IMR-90 (cell line): ENCODE results near the gene TNFRSF18. TPM values are rescaled to one million over a fixed set of nuclear protein-coding genes. Genes with fewer than 3 reads are reported as not detected.

ENCODE experiments used
- ATAC-seq: fragments of 200-7000 bp; cut with Tn5 transposase; 2 replicates; pipeline ENCODE4 v1.9.1; 2020; ENCODE audit warnings: low read depth, mild to moderate bottlenecking, moderate library complexity
- BruUV-seq: library from RNA; stranded (reverse); fragments of 400-500 nt; replicated peaks from 2 replicates; lab custom pipeline; 2021; lab: Mats Ljungman, UMichigan
- CTCF ChIA-PET: fragments of 300-600 bp; formaldehyde crosslinking; extraction: SDS; loops from one replicate; lab custom pipeline; 2021; ENCODE audit warnings: antibody characterized with exemption; lab: Yijun Ruan, JAX
- POLR2A ChIA-PET: fragments of 300-600 bp; sonication (Branson Sonifier 250); formaldehyde crosslinking; loops from one replicate; lab custom pipeline; 2022; ENCODE audit warnings: antibody characterized with exemption; ENCODE audit not compliant: unreplicated experiment; lab: Charles Lee
- DNase-seq: peaks from one replicate; pipeline ENCODE4 v3.0.0; 2013
- H2AFZ ChIP-seq: replicated peaks from 2 replicates; pipeline ENCODE3; 2013; ENCODE audit warnings: low read length, mild to moderate bottlenecking; ENCODE audit not compliant: poor library complexity
- H2AK5ac ChIP-seq: 2 replicates; pipeline ENCODE4 v1.6.1; 2013; ENCODE audit warnings: low read depth, low read length, inconsistent platforms
- H2AK9ac ChIP-seq: replicated peaks from 2 replicates; pipeline ENCODE3; 2013; ENCODE audit warnings: mild to moderate bottlenecking, low read depth, low read length, moderate library complexity; ENCODE audit not compliant: poor library complexity
- H2BK120ac ChIP-seq: 2 replicates; pipeline ENCODE4 v1.6.1; 2013; ENCODE audit warnings: low read depth, low read length, inconsistent platforms
- H2BK15ac ChIP-seq: 3 replicates; pipeline ENCODE4 v1.6.1; 2013; ENCODE audit warnings: low read depth, low read length, inconsistent platforms
- H2BK20ac ChIP-seq: 2 replicates; pipeline ENCODE4 v1.6.1; 2013; ENCODE audit warnings: low read depth, mild to moderate bottlenecking, inconsistent platforms, low read length, moderate library complexity
- H2BK5ac ChIP-seq: 2 replicates; pipeline ENCODE4 v1.6.1; 2013; ENCODE audit warnings: mild to moderate bottlenecking, low read depth, low read length, inconsistent platforms; ENCODE audit not compliant: poor library complexity, severe bottlenecking
- H3K14ac ChIP-seq: replicated peaks from 2 replicates; pipeline ENCODE4 v1.6.1; 2013; ENCODE audit warnings: low read depth, low read length, inconsistent platforms
- H3K18ac ChIP-seq: 2 replicates; pipeline ENCODE4 v1.6.1; 2013; ENCODE audit warnings: low read depth, low read length, control low read depth
- H3K23ac ChIP-seq: 2 replicates; pipeline ENCODE4 v1.6.1; 2013; ENCODE audit warnings: low read depth, low read length, inconsistent platforms
- H3K27ac ChIP-seq: 2 replicates; pipeline ENCODE4 v1.5.1; 2013; ENCODE audit warnings: mild to moderate bottlenecking, control low read depth, low read length; ENCODE audit not compliant: insufficient read depth
- H3K27me3 ChIP-seq: 2 replicates; pipeline ENCODE4 v1.6.1; 2013; ENCODE audit warnings: low read length; ENCODE audit not compliant: control insufficient read depth, insufficient read depth
- H3K36me3 ChIP-seq: 2 replicates; pipeline ENCODE4 v1.6.1; 2013; ENCODE audit warnings: low read length, mixed read lengths; ENCODE audit not compliant: control insufficient read depth, insufficient read depth
- H3K4ac ChIP-seq: 2 replicates; pipeline ENCODE4 v1.6.1; 2013; ENCODE audit warnings: low read depth, low read length, inconsistent platforms
- H3K4me1 ChIP-seq: 2 replicates; pipeline ENCODE4 v1.6.1; 2013; ENCODE audit warnings: low read length, mixed read lengths; ENCODE audit not compliant: control insufficient read depth, insufficient read depth
- H3K4me2 ChIP-seq: 2 replicates; pipeline ENCODE4 v1.6.1; 2013; ENCODE audit warnings: low read depth, mild to moderate bottlenecking, control low read depth, low read length, moderate library complexity
- H3K4me3 ChIP-seq: 2 replicates; pipeline ENCODE4 v1.5.1; 2013; ENCODE audit warnings: low read depth, mild to moderate bottlenecking, control low read depth, low read length, moderate library complexity; ENCODE audit not compliant: insufficient read depth
- H3K56ac ChIP-seq: 2 replicates; pipeline ENCODE4 v1.6.1; 2013; ENCODE audit warnings: low read length, inconsistent platforms; ENCODE audit not compliant: insufficient read depth; ENCODE audit errors: extremely low read depth
- H3K79me1 ChIP-seq, 2 experiments: 2 replicates each; pipeline ENCODE4 v1.6.1; 2013; ENCODE audit warnings: low read length in 2 of 2, inconsistent platforms in 1 of 2, low read depth in 1 of 2
- H3K9ac ChIP-seq: 2 replicates; pipeline ENCODE4 v1.6.1; 2013; ENCODE audit warnings: low read depth, low read length, control low read depth
- H3K9me1 ChIP-seq: 2 replicates; pipeline ENCODE4 v1.6.1; 2013; ENCODE audit warnings: low read length, inconsistent platforms; ENCODE audit not compliant: insufficient read depth
- H3K9me3 ChIP-seq: 2 replicates; pipeline ENCODE4 v1.6.1; 2013; ENCODE audit warnings: low read length; ENCODE audit not compliant: control insufficient read depth, insufficient read depth
- H4K20me1 ChIP-seq: 2 replicates; pipeline ENCODE4 v1.6.1; 2013; ENCODE audit warnings: low read length, inconsistent platforms; ENCODE audit not compliant: insufficient read depth
- H4K5ac ChIP-seq: 2 replicates; pipeline ENCODE4 v1.6.1; 2013; ENCODE audit warnings: mild to moderate bottlenecking, low read depth, low read length, control low read depth
- H4K8ac ChIP-seq, 2 experiments: 2 replicates each; pipeline ENCODE4 v1.6.1; 2013; ENCODE audit warnings: low read depth in 2 of 2, low read length in 2 of 2, control low read depth in 1 of 2, inconsistent platforms in 1 of 2
- H4K91ac ChIP-seq: 2 replicates; pipeline ENCODE4 v1.6.1; 2013; ENCODE audit warnings: low read depth, low read length, inconsistent platforms; ENCODE audit not compliant: insufficient read depth
- BHLHE40 ChIP-seq: fragments of 150-350 bp; IDR thresholded peaks from 2 replicates; pipeline ENCODE4 v1.6.1; 2016; ENCODE audit warnings: mild to moderate bottlenecking, low read depth, low read length
- CEBPB ChIP-seq: IDR thresholded peaks from 2 replicates; pipeline ENCODE4 v1.6.1; 2012; ENCODE audit warnings: low read depth, low read length, improper control_type of control experiment
- CHD1 ChIP-seq: IDR thresholded peaks from 2 replicates; pipeline ENCODE4 v1.6.1; 2012; ENCODE audit warnings: low read depth, low read length, improper control_type of control experiment
- CTCF ChIP-seq: conservative IDR thresholded peaks from 2 replicates; pipeline ENCODE4 v1.5.1; 2012; ENCODE audit warnings: mild to moderate bottlenecking, low read depth, low read length, improper control_type of control experiment
- ELK1 ChIP-seq: fragments of 150-350 bp; IDR thresholded peaks from 2 replicates; pipeline ENCODE4 v1.6.1; 2016; ENCODE audit warnings: low read depth, mild to moderate bottlenecking, low read length, moderate library complexity, borderline replicate concordance
- FOS ChIP-seq: fragments of 150-350 bp; IDR thresholded peaks from 2 replicates; pipeline ENCODE4 v1.6.1; 2016; ENCODE audit warnings: low read depth, low read length
- MAFK ChIP-seq: IDR thresholded peaks from 2 replicates; pipeline ENCODE4 v1.6.1; 2012; ENCODE audit warnings: low read depth, low read length, improper control_type of control experiment
- MAZ ChIP-seq: IDR thresholded peaks from 2 replicates; pipeline ENCODE4 v1.6.1; 2012; ENCODE audit warnings: low read depth, mild to moderate bottlenecking, low read length, improper control_type of control experiment, moderate library complexity, borderline replicate concordance
- MXI1 ChIP-seq: IDR thresholded peaks from 2 replicates; pipeline ENCODE4 v1.6.1; 2012; ENCODE audit warnings: low read depth, mild to moderate bottlenecking, low read length, moderate library complexity, borderline replicate concordance
- NFE2L2 ChIP-seq: fragments of 150-350 bp; IDR thresholded peaks from 2 replicates; pipeline ENCODE4 v1.6.1; 2016; ENCODE audit warnings: low read depth, mild to moderate bottlenecking, low read length
- POLR2A ChIP-seq: IDR thresholded peaks from 2 replicates; pipeline ENCODE4 v1.6.1; 2012; ENCODE audit warnings: mild to moderate bottlenecking, low read depth, low read length
- RAD21 ChIP-seq: IDR thresholded peaks from 2 replicates; pipeline ENCODE4 v1.6.1; 2012; ENCODE audit warnings: low read length, improper control_type of control experiment
- RCOR1 ChIP-seq: IDR thresholded peaks from 2 replicates; pipeline ENCODE4 v1.6.1; 2012; ENCODE audit warnings: mild to moderate bottlenecking, low read length, improper control_type of control experiment; ENCODE audit not compliant: insufficient replicate concordance
- RFX5 ChIP-seq: IDR thresholded peaks from 2 replicates; pipeline ENCODE4 v1.8.0; 2012; ENCODE audit warnings: low read depth, mild to moderate bottlenecking, low read length, moderate library complexity
- SMC3 ChIP-seq: fragments of 150-350 bp; IDR thresholded peaks from 2 replicates; pipeline ENCODE4 v1.6.1; 2016; ENCODE audit warnings: low read depth, mild to moderate bottlenecking, antibody characterized with exemption, low read length, moderate library complexity
- WGBS, 2 experiments: methylation state at CpG; one replicate each; pipeline versions ENCODE4 v1.1.5 to v1.1.7; 2013; ENCODE audit warnings: missing lambda C conversion rate in 2 of 2; ENCODE audit not compliant: insufficient read length in 1 of 2; ENCODE audit errors: extremely low coverage in 2 of 2; 5-methylcytosine and 5-hydroxymethylcytosine counted together
- dilution Hi-C: fragments of 300-500 bp; cut with HindIII; formaldehyde crosslinking; loops from one replicate; pipeline ENCODE4 v1.14.3; 2018; ENCODE audit warnings: low sequenced_read_pairs; ENCODE audit not compliant: unreplicated experiment
- in situ Hi-C: fragments of 300-500 bp; cut with MboI; formaldehyde crosslinking; loops from 3 replicates; pipeline ENCODE4 v1.14.3; 2019; ENCODE audit warnings: low sequenced_read_pairs, inconsistent platforms, mixed read lengths
- intact Hi-C: fragments of 100-400 bp; cut with micrococcal nuclease; formaldehyde crosslinking; loops from 2 replicates; pipeline ENCODE4 v1.10.0; 2022
- polyA plus RNA-seq, 3 experiments: library from polyadenylated mRNA; depleted of rRNA; stranded (reverse); fragments of >200 nt; gene quantifications; 2 replicates each; pipeline ENCODE4 v1.2.3, GENCODE V29; 2012; ENCODE audit warnings: low replicate concordance in 1 of 3
- total RNA-seq: library from RNA; depleted of rRNA; stranded (reverse); fragments of >200 nt; gene quantifications from 2 replicates; pipeline ENCODE4 v1.2.3, GENCODE V29; 2012
- TF ChIP-seq, protein P1 (sequence below): fragments of 150-350 bp; IDR thresholded peaks from 2 replicates; pipeline ENCODE4 v1.6.1; 2017; ENCODE audit warnings: mild to moderate bottlenecking, antibody characterized with exemption, low read length, low read depth

TNFRSF18 gene
- total and polyA plus RNA-seq, 2 of the 4 experiments (the other 2 are of a cell fraction) = 0.18 to 1.0 TPM

GRCh38 chr1:1218524-1219200 lies 12.3 kb upstream of the TNFRSF18 start:
- no peak overlapping the region for H3K14ac ChIP-seq
- CTCF ChIA-PET = no interaction called here
- WGBS, 2 experiments = 92% methylated on average over 17 of the region's 36 CpGs; no CpG with 5 or more reads in 1 of the 2 experiments
- H3K27me3 ChIP-seq = no peaks in the 10 kb centered on the region
- no peak overlapping the region for H3K4me3 ChIP-seq
- H3K56ac ChIP-seq = no peak overlapping the region
- H3K9me1 ChIP-seq = peaks cover 6% of the 10 kb centered on the region
- no peak overlapping the region for H4K8ac ChIP-seq
- in situ Hi-C loops = no loop called here
- H2BK15ac ChIP-seq = no peak overlapping the region
- H2BK20ac ChIP-seq = no peak overlapping the region
- no peak overlapping the region for H4K5ac ChIP-seq
- no peak overlapping the region for H3K4ac ChIP-seq
- H3K4me1 ChIP-seq = no peaks in the 10 kb centered on the region
- H3K18ac ChIP-seq = no peak overlapping the region
- peaks cover 4 to 20% of the 10 kb centered on the region in 2 experiments; a peak in 3 of 4 replicates for H3K79me1 ChIP-seq
- H2AFZ ChIP-seq = no peak overlapping the region
- no peak overlapping the region for H3K23ac ChIP-seq
- ATAC-seq = no peak
- no peak overlapping the region for H2BK5ac ChIP-seq
- H2AK9ac ChIP-seq = no peak overlapping the region
- TF ChIP-seq ELK1 (no peak), RFX5 (no peak), NFE2L2 (no peak), CTCF (no peak), RAD21 (no peak), CEBPB (no peak), RCOR1 (no peak), SMC3 (no peak), FOS (no peak), MAFK (no peak), BHLHE40 (no peak), MXI1 (no peak), CHD1 (no peak), MAZ (no peak), POLR2A (no peak)
- TF ChIP-seq, protein P1, sequence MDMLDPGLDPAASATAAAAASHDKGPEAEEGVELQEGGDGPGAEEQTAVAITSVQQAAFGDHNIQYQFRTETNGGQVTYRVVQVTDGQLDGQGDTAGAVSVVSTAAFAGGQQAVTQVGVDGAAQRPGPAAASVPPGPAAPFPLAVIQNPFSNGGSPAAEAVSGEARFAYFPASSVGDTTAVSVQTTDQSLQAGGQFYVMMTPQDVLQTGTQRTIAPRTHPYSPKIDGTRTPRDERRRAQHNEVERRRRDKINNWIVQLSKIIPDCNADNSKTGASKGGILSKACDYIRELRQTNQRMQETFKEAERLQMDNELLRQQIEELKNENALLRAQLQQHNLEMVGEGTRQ = no peak
- H4K91ac ChIP-seq = no peak overlapping the region
- H3K36me3 ChIP-seq = peaks cover 63% of the 10 kb centered on the region
- intact Hi-C loops = no loop called here
- dilution Hi-C loops = no loop called here
- H3K27ac ChIP-seq = no peak overlapping the region
- H2BK120ac ChIP-seq = no peak overlapping the region
- H3K9ac ChIP-seq = no peak overlapping the region
- H3K4me2 ChIP-seq = no peak overlapping the region
- no peaks in the 10 kb centered on the region for H3K9me3 ChIP-seq
- no TSS peak for BruUV-seq
- no peak overlapping the region for H2AK5ac ChIP-seq
- DNase-seq = no peak
- peaks cover 18% of the 10 kb centered on the region for H4K20me1 ChIP-seq
- POLR2A ChIA-PET = no interaction called here
